NCI-H146 treated with DMSO at 0.1 percent for 48 hours (cell line): ENCODE data around the gene MAS1L.

Experiments used
- DNase-seq: peaks from one replicate; lab custom pipeline; 2025; ENCODE audit not compliant: unreplicated experiment; lab: John Stamatoyannopoulos, UW

Gene MAS1L

GRCh38 chr6:29487660-29488059 lies at the start of gene MAS1L:
Gene MAS1L, minus strand, starts transcription at chr6:29487956. Its CDS starts 54 bp downstream, at chr6:29487902.
- no peak for DNase-seq

GRCh38 chr6:29532320-29532951 lies 44.7 kb upstream of the MAS1L start:
- no peak for DNase-seq

- DNase-seq, result no peak
Observed at GRCh38 chr6:29531668-29532067, 43.9 kb upstream of the MAS1L start.

- DNase-seq, result no peak
Observed at GRCh38 chr6:29530671-29531310, 43.0 kb upstream of the MAS1L start.

GRCh38 chr6:29529956-29530355 lies 42.2 kb upstream of the MAS1L start:
- DNase-seq, result no peak

- no peak for DNase-seq
Observed at GRCh38 chr6:29528988-29529560, 41.3 kb upstream of the MAS1L start.

GRCh38 chr6:29528300-29528931 lies 40.7 kb upstream of the MAS1L start:
- DNase-seq, result no peak

- no peak for DNase-seq
Observed at GRCh38 chr6:29527564-29527963, 39.8 kb upstream of the MAS1L start.

- DNase-seq, result no peak
Observed at GRCh38 chr6:29527126-29527525, 39.4 kb upstream of the MAS1L start.

GRCh38 chr6:29525311-29525639 lies 37.5 kb upstream of the MAS1L start:
- no peak for DNase-seq

- DNase-seq, result no peak
Observed at GRCh38 chr6:29524444-29525310, 36.9 kb upstream of the MAS1L start.

- no peak for DNase-seq
Observed at GRCh38 chr6:29524044-29524443, 36.3 kb upstream of the MAS1L start.

GRCh38 chr6:29522227-29522626 lies 34.5 kb upstream of the MAS1L start:
- DNase-seq, result no peak

- DNase-seq, result no peak
Observed at GRCh38 chr6:29521006-29521680, 33.4 kb upstream of the MAS1L start.

GRCh38 chr6:29520232-29520631 lies 32.5 kb upstream of the MAS1L start:
- DNase-seq, result no peak

GRCh38 chr6:29519291-29520010 lies 31.7 kb upstream of the MAS1L start:
- no peak for DNase-seq

- no peak for DNase-seq
Observed at GRCh38 chr6:29517728-29518440, 30.1 kb upstream of the MAS1L start.

GRCh38 chr6:29517245-29517644 lies 29.5 kb upstream of the MAS1L start:
- no peak for DNase-seq

GRCh38 chr6:29516108-29516507 lies 28.4 kb upstream of the MAS1L start:
- DNase-seq, result no peak
